DOHH2 (cell line): ENCODE measurements around the gene UMAD1.

Experiments used
- EZH2phosphoT487 ChIP-seq: fragments of 200-600 bp; sonication (generic); IDR thresholded peaks from 2 replicates; pipeline ENCODE4 v1.6.1; 2017; ENCODE audit warnings: borderline replicate concordance, mild to moderate bottlenecking, antibody characterized with exemption, low read length, moderate library complexity, mixed read lengths
- TF ChIP-seq, protein P1 (sequence below): fragments of 200-600 bp; sonication (generic); IDR thresholded peaks from one replicate; pipeline ENCODE4 v1.5.1; 2014; ENCODE audit warnings: antibody characterized with exemption, mild to moderate bottlenecking, low read depth, low read length; ENCODE audit not compliant: poor library complexity, severe bottlenecking

DNA sequence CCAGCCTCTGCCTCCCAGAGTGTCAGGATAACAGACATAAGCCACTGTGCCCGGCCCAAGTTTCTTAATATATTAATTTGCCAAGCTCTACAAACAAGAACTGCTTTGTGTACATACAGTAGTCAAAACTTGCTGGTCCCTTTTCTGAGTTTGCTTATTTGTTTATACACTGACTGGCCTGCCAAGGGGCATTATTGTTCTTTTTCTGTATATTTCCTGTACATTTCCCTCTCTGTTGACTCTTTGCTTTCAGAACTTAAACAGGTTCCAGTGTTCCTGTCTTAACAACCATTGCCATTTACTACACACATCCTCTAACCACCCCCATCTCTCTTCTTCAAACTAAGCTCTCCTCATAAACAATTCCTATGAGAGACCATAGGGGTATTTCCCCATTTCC is 139.3 kb downstream of the UMAD1 start:
- TF ChIP-seq EZH2phosphoT487: no peak
- TF ChIP-seq, protein P1, sequence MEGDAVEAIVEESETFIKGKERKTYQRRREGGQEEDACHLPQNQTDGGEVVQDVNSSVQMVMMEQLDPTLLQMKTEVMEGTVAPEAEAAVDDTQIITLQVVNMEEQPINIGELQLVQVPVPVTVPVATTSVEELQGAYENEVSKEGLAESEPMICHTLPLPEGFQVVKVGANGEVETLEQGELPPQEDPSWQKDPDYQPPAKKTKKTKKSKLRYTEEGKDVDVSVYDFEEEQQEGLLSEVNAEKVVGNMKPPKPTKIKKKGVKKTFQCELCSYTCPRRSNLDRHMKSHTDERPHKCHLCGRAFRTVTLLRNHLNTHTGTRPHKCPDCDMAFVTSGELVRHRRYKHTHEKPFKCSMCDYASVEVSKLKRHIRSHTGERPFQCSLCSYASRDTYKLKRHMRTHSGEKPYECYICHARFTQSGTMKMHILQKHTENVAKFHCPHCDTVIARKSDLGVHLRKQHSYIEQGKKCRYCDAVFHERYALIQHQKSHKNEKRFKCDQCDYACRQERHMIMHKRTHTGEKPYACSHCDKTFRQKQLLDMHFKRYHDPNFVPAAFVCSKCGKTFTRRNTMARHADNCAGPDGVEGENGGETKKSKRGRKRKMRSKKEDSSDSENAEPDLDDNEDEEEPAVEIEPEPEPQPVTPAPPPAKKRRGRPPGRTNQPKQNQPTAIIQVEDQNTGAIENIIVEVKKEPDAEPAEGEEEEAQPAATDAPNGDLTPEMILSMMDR: no peak
